DMS 273 (cell line): ENCODE results near the gene E4F1.
"Not testable (repeated sequence)": the region's sequence is repeated elsewhere in the genome, so short reads cannot be mapped to it uniquely, and the experiment has no call there.

Experiments used
- DNase-seq: peaks from one replicate; lab custom pipeline; 2025; ENCODE audit not compliant: unreplicated experiment; lab: John Stamatoyannopoulos, UW

Gene E4F1

DNA sequence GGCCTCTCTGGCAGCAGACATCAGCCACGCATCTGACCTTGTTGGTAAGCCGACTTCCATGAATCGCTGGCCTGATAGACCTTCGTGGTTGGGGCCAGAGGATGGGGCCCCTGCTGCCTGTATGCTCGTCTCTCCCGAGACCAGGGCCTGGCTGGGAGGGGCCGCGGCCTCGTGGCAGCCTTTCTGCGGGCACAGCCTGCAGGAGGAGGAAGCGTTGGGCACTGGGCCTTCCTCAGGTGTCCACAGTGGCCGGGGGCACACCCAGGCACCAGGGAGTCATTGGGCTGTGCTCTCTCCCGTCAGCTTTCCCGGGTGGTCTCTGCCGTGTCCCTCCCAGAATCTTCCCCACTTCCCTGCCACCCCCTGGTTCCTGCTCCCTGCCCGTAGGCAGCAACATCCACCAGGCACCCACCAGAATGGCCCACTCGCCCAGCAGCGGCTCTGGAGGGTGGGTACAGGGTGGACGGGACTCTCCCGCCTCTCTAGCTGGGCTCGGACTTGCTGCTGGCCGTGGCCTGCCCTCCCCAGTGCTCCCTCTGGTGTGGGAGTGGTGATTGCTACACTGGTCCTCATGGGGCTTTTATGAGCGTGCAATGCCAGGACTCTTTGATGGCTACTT, 6.3 kb downstream of the E4F1 start:
- DNase-seq: no peak

DNA sequence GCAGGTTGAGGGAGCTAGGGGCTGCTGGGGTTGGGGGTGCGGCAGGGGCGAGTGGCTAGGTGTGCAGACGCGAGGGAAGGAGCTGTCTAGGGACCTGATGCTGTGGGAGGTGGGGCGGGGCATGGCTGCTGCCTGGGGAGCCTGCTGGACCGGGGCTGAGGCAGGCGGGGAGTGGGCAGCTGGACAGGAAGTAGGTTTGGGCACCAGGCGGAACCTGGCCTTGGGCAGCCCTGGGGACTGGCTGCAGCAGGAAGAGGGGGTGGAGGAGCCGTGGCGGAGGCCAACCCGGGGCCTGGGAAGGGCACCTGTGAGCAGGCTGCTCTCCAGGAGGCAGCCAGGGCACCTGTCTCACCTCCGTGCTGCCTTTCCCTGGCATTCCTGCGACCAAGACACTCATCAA, 7.0 kb downstream of the E4F1 start:
- no peak for DNase-seq

DNA sequence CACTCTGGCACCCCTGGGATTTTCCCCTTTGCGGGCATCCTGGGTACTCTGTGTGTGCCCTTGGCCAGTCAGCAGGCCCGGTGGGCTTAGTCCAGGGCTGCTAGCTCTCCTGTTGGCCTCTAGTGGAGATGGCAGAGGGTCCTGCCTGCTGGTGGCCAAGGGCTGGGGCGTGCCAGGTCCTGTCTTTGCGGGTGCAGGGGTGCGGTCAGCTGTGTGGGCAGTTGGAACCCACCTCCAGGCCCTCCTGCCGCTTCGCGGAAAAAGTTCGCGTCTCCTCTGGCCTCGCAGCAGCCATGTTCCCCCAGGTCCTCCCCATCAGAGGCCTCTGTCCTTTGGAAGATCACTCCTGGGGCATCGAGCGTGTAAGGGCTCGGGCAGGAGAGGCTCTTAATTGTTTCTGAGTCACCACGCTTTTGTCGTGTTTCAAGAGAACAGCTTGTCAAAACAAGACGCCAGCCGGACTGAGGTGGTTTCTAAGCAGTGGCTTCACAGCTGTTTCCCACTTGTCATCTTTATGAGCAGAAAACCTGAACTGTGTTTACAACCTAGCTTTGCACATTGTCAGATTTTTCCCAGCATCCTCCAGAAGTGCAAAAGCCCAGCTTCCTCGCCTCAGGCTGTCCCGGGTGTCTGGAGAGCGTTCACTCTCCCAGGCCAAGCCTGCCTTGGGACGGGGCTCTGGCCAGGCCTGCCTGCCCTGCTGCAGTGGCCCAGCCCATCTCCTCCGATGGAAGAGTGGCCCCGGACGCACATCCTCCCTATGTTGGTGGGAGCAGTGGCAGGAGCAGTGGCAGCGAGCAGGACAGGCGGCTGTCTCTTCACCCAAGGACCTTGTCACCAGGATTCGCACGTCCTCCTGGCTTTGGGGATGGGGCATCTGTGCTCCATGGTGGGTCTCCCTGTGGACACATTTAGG, 7.9 kb downstream of the E4F1 start:
- peak; percentile 47 for DNase-seq

DNA sequence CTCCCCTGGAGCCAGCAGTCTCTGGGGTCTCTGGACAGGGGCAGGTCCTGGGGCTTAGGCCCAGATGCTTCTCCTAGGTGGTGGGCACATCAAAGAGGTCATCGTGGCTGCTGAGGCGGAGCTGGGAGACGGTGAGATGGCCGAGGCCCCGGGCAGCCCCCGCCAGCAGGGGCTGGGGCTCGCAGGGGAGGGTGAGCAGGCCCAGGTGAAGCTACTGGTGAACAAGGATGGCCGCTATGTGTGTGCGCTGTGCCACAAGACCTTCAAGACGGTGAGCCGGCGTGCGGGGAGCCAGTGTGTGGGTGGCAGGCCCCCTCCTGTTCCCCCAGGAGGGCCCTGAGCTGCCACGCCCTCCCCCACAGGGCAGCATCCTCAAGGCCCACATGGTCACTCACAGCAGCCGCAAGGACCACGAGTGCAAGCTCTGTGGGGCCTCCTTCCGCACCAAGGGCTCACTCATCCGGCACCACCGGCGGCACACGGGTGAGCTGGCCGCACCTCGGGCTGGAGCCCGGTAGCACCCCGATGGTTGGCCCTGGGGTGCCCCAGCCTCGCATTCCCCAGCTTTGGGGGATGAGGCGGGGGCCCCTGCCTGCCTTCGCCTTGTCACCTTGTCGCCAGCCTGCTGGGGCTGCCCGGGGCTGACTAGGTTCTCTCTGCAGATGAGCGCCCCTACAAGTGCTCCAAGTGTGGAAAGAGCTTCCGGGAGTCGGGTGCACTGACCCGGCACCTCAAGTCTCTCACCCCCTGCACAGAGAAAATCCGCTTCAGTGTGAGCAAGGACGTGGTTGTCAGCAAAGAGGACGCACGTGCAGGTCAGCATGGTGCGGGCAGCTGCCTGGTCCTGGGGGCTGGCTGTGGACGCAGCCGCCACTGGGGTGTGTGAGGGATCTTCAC, 9.0 kb downstream of the E4F1 start:
- no peak for DNase-seq

GRCh38 chr16:2233046-2233775, 9.8 kb downstream of the E4F1 start:
- no peak for DNase-seq

- no peak for DNase-seq
These were observed 10.8 kb downstream of the E4F1 start for GRCh38 chr16:2233872-2234812.

GRCh38 chr16:2234813-2235170, 11.4 kb downstream of the E4F1 start:
- DNase-seq: no peak

DNA sequence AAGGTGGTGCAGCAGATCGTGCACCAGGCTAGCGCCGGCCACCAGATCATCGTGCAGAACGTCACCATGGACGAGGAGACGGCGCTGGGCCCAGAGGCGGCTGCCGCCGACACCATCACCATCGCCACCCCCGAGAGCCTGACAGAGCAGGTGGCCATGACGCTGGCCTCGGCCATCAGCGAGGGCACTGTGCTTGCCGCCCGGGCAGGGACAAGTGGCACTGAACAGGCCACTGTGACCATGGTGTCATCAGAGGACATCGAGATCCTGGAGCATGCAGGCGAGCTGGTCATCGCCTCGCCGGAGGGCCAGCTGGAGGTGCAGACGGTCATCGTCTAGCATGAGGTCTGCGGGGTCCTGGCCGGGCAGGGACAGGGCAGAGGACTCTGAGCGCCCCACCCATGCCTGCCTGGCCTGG, 11.9 kb downstream of the E4F1 start:
- DNase-seq: no peak

DNA sequence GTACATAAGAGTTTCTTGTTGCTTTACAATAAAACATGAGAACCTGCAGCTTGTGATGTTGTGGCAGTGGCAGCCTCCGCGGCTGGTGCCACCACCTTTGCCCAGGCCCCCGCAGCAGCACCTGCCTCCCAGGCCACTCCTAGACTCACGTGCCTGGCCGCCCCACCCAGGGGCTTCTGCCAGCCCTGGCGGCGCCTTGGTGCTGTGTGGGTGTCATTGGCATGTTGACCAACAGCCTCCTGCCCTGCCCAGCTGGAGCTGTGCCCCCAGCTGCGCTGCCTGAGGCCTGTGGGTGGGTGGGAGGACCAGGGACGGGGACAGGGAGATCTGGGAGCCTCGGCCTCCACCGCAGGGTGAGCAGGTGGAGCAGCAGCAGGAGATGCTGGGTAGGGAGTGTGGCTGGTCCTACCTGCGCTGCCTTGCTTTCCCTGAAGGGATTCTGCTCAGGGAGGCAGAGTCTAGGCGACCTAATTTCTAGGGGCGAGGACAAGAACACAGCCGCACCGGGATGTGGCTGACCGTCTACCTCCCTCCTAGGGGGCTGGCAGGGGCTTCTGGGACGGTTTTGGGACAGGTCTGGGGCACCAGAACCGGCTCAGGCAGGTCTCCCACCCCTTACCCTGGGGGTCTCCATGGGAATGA, 12.4 kb downstream of the E4F1 start:
- peak; percentile 53 for DNase-seq

- DNase-seq: peak; percentile 83
These were observed 13.1 kb downstream of the E4F1 start, which contains the start of gene DNASE1L2 for GRCh38 chr16:2236337-2237101. Gene DNASE1L2 (plus strand): TSS chr16:2236444. CDS start chr16:2236817, 373 bp downstream.

- no peak for DNase-seq
These were observed 13.7 kb downstream of the E4F1 start for GRCh38 chr16:2237102-2237482.

DNA sequence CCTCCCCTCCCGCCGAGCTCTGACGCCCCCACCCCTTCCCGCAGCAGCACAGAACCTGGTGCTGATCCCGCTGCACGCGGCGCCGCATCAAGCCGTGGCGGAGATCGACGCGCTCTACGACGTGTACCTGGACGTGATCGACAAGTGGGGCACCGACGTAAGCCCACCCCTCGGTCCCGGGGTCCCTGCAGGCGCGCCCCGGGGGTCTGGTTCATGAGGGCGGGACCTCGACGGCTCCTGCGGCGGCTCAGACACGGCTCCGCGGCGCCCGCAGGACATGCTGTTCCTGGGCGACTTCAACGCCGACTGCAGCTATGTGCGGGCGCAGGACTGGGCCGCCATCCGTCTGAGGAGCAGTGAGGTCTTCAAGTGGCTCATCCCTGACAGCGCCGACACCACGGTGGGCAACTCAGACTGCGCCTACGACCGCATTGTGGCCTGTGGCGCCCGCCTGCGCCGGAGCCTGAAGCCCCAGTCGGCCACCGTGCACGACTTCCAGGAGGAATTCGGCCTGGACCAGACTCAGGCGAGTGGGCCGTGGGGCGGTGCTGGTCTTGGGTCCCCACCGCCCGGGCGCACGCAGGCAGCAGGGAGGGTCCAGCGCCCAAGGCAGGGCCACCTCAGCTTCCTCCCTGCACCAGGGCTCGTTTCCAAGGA, 14.2 kb downstream of the E4F1 start:
- DNase-seq: peak; percentile 57

DNA sequence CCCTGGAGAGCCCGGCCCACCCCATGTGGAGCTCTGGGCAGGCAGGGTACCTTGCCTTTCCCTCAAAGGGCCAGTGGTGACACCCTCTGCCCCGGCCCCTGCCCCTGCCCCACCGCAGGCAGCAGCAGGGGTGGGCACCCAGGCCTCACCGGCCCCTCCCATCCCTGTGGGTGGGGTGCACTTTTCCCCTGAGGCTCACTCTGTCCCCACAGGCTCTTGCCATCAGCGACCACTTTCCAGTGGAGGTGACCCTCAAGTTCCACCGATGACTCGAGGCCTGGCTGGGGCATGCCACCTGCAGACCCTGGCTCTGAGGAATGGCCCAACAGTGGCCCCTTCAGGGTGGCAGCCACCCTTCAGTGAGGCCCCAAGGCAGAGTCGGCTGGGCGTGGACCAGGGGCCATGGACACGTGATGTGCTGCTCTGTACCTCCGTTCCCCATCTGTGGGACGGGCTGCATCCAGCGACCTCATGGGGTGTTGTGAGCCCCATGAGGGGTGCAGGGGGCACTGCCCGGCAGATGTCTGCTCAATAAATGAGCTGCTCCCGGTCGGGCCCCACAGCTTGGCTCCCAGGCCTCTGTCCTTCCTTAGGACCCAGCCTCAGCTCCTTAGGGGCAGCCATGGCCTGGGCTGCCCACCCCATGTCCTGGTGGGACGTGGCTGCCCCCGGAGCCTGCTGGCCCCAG, 14.9 kb downstream of the E4F1 start:
- peak; percentile 62 for DNase-seq

GRCh38 chr16:2238838-2239675, 15.7 kb downstream of the E4F1 start:
- DNase-seq: peak; percentile 70

DNA sequence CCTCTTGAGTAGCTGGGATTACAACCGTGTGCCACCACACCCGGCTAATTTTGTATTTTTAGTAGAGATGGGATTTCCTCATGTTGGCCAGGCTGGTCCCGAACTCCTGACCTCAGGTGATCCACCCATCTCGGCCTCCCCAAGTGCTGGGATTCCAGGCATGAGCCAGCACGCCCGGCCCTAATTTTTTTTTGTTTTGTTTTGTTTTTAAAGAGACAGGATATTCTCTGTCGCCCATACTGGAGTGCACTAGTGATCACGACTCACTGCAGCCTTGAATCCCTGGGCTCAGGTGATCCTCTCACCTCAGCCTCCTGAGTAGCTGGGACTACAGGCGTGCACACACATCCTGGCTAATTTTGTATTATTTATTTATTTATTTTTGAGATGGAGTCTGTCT, 16.9 kb downstream of the E4F1 start:
- not testable (repeated sequence) for DNase-seq

GRCh38 chr16:2242598-2242997, 19.2 kb downstream of the E4F1 start:
- no peak for DNase-seq
